Stimulated activated CD4-positive, alpha-beta T cell treated with anti-CD3 and anti-CD28 coated beads, Interleukin-2, amount 100 ng/mL, for 24 hours (primary cell): ENCODE results near the gene CDK5.

Experiments
- DNase-seq, 2 donors: peaks; one replicate each; pipeline ENCODE4 v3.0.0-alpha.2; 2020

CDK5 gene

DNA sequence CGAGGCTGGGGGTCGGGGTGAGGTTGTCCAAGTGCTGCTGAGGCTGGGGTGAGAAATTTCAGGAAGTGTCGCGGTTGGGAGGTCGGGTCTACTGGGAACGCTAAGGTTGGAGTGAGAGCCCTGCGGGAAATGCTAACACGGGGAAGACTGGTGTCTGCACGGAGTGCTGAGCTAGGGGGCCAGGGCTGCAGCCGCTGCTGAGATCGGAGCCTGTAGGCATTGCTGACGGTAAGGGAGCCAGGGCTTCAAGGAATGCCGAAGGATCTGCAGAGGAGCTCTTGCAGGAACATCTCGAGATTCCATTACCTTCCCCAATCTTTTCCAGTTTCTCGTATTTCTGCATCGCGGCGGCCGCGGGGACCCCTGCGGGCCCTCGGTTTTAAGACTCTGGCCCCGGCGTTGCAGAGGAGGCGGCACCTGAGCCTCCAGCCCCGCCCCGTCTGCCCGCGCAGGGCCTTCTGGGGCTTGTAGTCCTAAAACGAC lies at the start of gene CDK5:
Gene CDK5, minus strand, starts transcription at position 392 of the 483 bp plus-strand sequence. Its CDS starts 49 bp downstream, at position 343.
- no peak for DNase-seq

GRCh38 chr7:151104411-151105235 lies 46.9 kb upstream of the CDK5 start:
- DNase-seq, result no peak

DNA sequence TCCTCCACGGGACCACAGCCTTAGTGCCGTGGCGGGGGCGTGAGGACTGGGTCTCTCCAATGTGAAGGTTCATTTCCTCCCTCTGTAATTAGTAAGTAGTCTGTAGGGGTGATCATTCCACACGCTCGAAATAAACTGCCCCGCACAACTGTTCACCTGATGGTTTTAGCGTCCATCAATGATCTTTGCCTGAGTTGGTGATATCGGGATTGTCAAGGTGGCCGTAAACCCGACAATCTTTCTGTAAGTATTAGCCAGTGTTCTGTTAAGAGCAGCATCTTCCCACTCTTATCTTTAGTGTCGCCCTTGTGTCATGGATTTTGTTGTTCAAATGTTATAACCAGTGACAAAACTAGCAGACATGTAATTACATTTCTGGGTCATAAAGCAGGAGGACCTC lies 46.3 kb upstream of the CDK5 start:
- DNase-seq, result no peak

GRCh38 chr7:151102991-151103390 lies 45.3 kb upstream of the CDK5 start:
- DNase-seq, result no peak

DNA sequence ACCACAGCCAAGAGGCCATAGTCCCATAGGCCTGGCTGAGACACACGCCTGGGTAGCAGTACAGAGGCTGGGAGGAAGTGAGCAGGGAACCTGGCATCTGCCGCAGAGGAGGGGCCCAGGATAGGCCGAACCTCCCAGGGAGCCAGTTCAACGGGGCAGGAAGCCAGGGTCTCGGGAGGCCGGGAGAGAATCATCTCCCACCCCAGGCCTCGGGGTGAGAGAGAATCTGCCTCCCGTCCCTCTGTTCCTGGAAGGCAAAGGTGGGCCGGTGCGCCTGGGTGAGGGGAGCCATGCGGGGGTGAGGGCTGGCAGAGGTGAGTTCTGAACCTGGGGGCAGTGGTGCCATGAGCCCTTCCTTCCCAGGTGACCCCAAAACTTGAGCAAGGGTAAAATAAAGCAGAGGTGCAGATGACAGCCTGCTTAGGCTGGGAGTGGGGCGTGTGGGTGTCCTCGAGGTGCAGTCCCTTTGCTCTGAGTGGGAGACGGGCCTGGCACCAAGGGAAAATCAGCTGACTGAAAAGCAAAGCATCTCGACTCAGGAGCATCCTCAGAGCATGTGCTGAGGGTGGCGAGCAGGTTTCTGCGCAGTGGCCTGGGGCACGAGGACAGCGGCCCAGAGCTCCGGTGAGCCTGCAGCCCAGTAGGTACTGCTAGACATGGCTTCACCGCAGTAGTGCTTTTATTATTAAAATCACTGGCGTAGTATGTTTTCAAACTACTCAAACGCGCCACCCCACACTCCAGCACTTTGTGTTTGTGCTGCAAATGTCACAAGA lies 44.1 kb upstream of the CDK5 start:
- DNase-seq, result no peak

GRCh38 chr7:151100921-151101320 lies 43.2 kb upstream of the CDK5 start:
- DNase-seq, result no peak

DNA sequence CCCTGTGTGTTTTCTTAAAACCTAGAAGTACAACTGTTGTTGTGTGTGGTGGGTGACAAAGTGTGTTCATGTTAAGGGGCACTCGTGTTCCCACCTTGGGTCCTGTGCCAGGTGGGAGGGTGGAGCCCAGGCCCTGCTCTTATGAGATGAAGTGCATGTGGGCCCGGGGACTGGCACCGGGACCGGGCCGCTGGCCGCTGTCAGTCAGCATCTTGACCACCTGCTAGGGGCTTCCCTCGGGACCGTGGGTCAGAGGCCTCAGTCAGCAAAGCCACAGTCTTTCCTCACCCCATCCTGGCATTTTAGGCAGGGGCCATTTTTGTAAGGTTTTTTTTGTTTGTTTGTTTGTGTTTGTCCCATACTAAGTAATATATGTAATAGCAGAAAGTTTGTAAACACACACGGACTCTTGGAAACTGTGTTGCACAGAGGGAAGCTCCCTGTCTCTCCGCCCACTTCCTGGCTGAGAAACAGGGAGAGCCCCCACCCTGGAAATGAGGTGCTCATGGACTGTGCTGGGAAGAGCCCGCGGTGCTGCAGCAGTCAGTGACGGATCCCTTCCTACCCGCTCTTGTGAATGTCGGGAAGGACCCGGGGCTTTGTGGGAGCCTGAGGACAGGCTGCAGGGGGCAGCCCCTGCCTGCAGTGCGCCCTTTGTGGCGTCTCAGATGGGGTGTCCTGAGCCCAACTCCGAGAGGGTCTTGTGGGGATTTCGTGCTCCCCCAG lies 42.0 kb upstream of the CDK5 start:
- DNase-seq, result no peak

DNA sequence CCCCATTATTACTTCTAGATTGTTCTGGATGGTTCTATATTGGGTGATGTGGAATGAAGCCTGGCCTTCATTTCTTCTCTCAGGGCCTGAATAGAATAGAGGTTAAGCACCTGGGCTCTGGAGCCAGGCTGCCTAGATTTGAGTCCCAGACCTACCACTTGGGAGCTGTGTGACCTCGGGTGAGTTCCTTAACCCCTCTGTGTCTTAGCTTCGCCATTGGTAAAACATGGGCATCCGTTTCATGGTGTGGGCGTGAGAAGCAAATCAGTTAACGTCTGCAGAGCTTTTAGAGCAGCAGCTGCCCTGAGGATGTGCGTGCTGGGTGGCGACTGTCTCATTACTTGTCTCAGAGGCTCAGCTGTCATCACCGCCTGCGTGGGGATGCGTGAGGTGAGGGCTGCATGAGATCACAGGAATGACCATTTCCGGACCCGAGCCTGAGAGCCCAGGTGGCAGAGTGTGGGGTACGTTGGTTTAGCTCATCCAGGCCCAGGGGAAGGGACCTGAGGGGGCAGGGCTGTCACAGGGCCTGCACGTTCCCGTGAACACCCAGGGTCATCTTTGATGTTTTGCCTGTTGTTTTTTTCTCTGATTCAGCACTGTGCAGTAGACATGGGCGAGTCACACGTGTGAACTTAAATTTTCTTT lies 38.3 kb upstream of the CDK5 start:
- DNase-seq, result no peak

GRCh38 chr7:151095123-151095797 lies 37.6 kb upstream of the CDK5 start:
- DNase-seq, result no peak

DNA sequence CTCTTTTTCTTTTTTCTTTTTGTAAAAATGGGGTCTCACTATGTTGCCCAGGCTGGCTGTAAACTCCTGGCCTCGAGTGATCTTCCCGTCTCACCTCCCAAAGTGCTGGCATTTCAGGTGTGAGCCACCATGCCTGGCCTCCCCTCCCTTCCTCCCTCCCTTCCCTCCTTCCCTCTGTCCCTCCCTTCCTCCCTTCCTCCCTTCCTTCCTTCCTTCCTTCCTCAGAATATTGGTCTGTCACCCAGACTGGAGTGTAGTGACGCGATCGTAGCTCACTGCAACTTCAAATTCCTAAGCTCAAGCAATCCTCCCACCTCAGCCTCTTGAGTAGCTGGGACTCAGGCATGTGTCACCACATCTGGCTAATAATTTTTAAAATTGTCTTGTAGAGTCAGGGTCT lies 37.0 kb upstream of the CDK5 start:
- DNase-seq, result no peak

GRCh38 chr7:151093748-151094147 lies 36.1 kb upstream of the CDK5 start:
- DNase-seq, result no peak

- DNase-seq, result no peak
These were observed 34.3 kb upstream of the CDK5 start for GRCh38 chr7:151091988-151092387.

- DNase-seq, result peak in 1 of 2 donors; percentile 40
These were observed 33.7 kb upstream of the CDK5 start for GRCh38 chr7:151091431-151091830.

- DNase-seq, result no peak
These were observed 33.3 kb upstream of the CDK5 start for GRCh38 chr7:151091003-151091402.

- DNase-seq, result no peak
These were observed 32.4 kb upstream of the CDK5 start for GRCh38 chr7:151089893-151090730.

GRCh38 chr7:151088856-151089699 lies 31.4 kb upstream of the CDK5 start:
- no peak for DNase-seq

GRCh38 chr7:151088019-151088855 lies 30.5 kb upstream of the CDK5 start:
- no peak for DNase-seq

DNA sequence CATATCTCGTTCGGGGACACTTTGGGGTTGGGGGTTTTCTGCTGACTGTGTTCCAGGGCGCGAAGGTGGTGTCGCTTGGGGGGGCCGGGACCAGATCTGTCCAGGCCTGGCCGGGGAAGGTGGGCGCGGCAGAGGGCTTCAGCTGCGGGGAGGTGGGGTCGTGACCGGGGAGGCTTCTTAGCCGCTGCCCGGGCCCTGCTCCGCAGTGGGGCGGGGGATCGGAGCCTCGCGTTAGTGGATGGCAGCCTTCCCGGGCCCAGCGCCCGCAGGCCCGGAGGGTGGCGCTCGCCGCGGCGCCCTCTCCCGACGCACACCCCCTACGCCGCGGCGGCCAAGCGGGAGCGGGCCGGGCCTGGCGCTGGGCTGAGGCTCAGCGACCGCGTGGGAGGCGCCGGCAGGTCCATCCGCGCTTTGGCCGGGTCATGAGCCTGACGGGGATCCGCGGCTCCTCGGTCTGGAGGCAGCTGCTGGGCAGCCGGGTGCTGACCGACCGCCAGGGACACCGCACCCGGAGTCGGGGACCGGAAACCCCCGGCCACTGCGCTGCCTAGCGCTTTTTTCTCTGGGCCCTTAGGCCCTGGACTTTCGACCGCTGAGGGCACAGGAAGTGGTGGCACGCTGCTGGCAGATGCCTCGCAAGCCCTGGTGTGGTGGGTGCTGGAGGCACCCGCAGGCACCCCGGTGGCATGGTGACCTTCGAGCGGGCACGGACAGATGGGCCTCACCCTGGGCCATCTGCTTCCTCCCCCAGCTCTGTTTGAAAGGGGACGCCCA lies 29.7 kb upstream of the CDK5 start:
- DNase-seq, result peak; percentile 35 to 55
